ENCODE results near the gene AARS2. TPM values are rescaled to one million over a fixed set of nuclear protein-coding genes. Genes with fewer than 3 reads are reported as not detected.
"Not testable (repeated sequence)": the region's sequence is repeated elsewhere in the genome, so short reads cannot be mapped to it uniquely, and the experiment has no call there.

The AARS2 gene
- total RNA-seq, 4 donors from 2014 or later = 14.1 to 24.7 (median 21.0) TPM

GRCh38 chr6:44329858-44330257 lies 16.7 kb upstream of the AARS2 start:
- Histone ChIP-seq H3K27ac (no peak overlapping the region), H3K4me1 (no peaks in the 10 kb centered on the region), H3K27me3 (no peaks in the 10 kb centered on the region), H3K4me3 (no peak overlapping the region), H3K9me3 (no peaks in the 10 kb centered on the region), H3K36me3 (no peaks in the 10 kb centered on the region)
- TF ChIP-seq POLR2A (IDR thresholded peaks at IDR 0.05) (no peak), CTCF (IDR thresholded peaks at IDR 0.05) (no peak)
- intact Hi-C loops (cut with DNase I; ENCODE audit: low total_unique reads) = no loop called here
- DNase-seq = no peak

- intact Hi-C loops (cut with DNase I; ENCODE audit: low total_unique reads); H3K9me3 ChIP-seq; DNase-seq; H3K4me1 ChIP-seq; H3K36me3 ChIP-seq; H3K4me3 ChIP-seq; H3K27me3 ChIP-seq; H3K27ac ChIP-seq: not testable (repeated sequence)
Measured at GRCh38 chr6:44328203-44328602, 15.1 kb upstream of the AARS2 start.

GRCh38 chr6:44327760-44328159 lies 14.6 kb upstream of the AARS2 start:
- intact Hi-C loops (cut with DNase I; ENCODE audit: low total_unique reads) = no loop called here
- Histone ChIP-seq H3K27me3 (no peaks in the 10 kb centered on the region), H3K9me3 (no peaks in the 10 kb centered on the region), H3K4me3 (no peak overlapping the region), H3K4me1 (no peaks in the 10 kb centered on the region), H3K27ac (no peak overlapping the region), H3K36me3 (no peaks in the 10 kb centered on the region)
- TF ChIP-seq CTCF (IDR thresholded peaks at IDR 0.05) (no peak), POLR2A (IDR thresholded peaks at IDR 0.05) (no peak)
- DNase-seq = no peak

GRCh38 chr6:44327096-44327495 lies 13.9 kb upstream of the AARS2 start:
- no peaks in the 10 kb centered on the region for H3K9me3 ChIP-seq
- no peaks in the 10 kb centered on the region for H3K4me1 ChIP-seq
- H3K4me3 ChIP-seq = no peak overlapping the region
- no peaks in the 10 kb centered on the region for H3K36me3 ChIP-seq
- intact Hi-C loops (cut with DNase I; ENCODE audit: low total_unique reads) = no loop called here
- no peaks in the 10 kb centered on the region for H3K27me3 ChIP-seq
- no peak overlapping the region for H3K27ac ChIP-seq
- DNase-seq = no peak
- TF ChIP-seq CTCF (IDR thresholded peaks at IDR 0.05) (no peak), POLR2A (IDR thresholded peaks at IDR 0.05) (no peak)

- Histone ChIP-seq H3K27ac (no peak overlapping the region), H3K4me3 (no peak overlapping the region), H3K27me3 (no peaks in the 10 kb centered on the region), H3K36me3 (no peaks in the 10 kb centered on the region), H3K9me3 (no peaks in the 10 kb centered on the region), H3K4me1 (no peaks in the 10 kb centered on the region)
- no peak for DNase-seq
- TF ChIP-seq POLR2A (IDR thresholded peaks at IDR 0.05) (no peak), CTCF (IDR thresholded peaks at IDR 0.05) (no peak)
- intact Hi-C loops (cut with DNase I; ENCODE audit: low total_unique reads) = no loop called here
Measured at GRCh38 chr6:44321210-44321609, 8.1 kb upstream of the AARS2 start.

GRCh38 chr6:44317136-44317631 lies 4.0 kb upstream of the AARS2 start:
- H3K9me3 ChIP-seq; DNase-seq; H3K27me3 ChIP-seq; H3K4me1 ChIP-seq; intact Hi-C loops (cut with DNase I; ENCODE audit: low total_unique reads); H3K4me3 ChIP-seq; H3K36me3 ChIP-seq; H3K27ac ChIP-seq: not testable (repeated sequence)

All from uterus (tissue), 4 donors.